ENCODE results near the gene DCDC2B.

DCDC2B gene

DNA sequence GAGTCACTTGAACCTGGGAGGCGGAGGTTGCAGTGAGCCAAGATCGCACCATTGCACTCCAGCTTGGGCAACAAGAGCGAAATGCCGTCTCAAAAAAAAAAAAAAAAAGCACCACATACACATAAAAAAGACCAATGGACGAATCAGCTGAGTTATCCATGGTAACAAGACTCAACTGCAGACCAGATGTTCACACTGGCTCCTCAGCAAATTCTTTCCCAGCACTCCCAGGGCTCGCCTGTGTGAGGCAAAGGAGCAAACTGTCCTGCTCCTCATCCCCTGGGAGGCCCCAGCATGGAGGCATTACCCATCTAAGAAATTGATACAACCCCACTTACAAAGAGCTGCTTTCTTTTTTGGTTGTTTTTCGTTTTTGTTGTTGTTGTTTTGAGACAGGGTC lies 10.1 kb downstream of the DCDC2B start:
- TF ChIP-seq, protein P1, sequence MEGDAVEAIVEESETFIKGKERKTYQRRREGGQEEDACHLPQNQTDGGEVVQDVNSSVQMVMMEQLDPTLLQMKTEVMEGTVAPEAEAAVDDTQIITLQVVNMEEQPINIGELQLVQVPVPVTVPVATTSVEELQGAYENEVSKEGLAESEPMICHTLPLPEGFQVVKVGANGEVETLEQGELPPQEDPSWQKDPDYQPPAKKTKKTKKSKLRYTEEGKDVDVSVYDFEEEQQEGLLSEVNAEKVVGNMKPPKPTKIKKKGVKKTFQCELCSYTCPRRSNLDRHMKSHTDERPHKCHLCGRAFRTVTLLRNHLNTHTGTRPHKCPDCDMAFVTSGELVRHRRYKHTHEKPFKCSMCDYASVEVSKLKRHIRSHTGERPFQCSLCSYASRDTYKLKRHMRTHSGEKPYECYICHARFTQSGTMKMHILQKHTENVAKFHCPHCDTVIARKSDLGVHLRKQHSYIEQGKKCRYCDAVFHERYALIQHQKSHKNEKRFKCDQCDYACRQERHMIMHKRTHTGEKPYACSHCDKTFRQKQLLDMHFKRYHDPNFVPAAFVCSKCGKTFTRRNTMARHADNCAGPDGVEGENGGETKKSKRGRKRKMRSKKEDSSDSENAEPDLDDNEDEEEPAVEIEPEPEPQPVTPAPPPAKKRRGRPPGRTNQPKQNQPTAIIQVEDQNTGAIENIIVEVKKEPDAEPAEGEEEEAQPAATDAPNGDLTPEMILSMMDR (IDR thresholded peaks at IDR 0.05; ENCODE audit: low read depth, low read length) = no peak
- no peaks in the 10 kb centered on the region for H3K4me1 ChIP-seq
- no peak for DNase-seq
- no peak overlapping the region for H3K4me3 ChIP-seq (ENCODE audit: low read depth, low read length)
- H3K36me3 ChIP-seq = peaks cover under 1% of the 10 kb centered on the region; the same call in 1 of the 2 replicates
- H3K27me3 ChIP-seq = no peaks in the 10 kb centered on the region
- H3K9me3 ChIP-seq = no peaks in the 10 kb centered on the region

DNA sequence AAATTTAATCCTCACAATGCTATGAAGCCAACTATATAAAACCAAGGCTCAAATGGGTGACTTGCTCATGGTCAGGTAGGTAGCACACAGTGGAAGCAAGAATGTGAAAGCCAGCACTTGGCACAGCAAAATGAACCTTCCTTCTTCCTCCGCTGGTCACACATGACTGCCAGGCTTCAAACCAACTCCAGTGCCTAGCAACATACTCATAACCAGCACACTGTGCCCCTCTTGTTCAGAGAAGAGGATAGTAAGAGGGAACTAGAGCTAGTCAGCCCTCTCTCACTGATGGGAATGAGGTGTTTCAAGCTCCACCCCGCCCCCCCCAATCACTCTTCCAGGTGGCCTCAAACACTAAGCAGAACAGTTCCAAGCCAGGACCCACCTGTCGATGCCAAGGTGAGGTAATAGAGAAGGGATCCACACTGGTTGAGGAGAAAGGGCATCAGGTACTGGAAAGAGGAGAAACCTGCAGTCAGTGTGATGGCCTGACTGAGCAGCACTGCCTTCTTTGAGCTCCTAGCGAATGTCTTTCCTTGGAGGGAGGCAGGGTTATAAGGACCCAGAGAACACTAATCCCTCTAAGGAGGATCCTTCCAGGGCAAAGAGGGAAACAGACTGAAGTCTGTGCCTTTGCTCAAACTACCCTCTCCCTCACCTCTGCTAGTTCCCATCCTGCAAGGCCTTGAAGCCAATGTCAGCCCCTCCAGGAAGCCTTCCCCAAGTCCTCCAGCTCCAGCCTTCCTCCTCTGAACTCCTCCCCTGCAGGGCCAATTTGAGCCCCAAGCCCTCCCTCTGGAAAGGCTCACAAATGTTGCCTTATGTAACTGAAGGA lies 12.1 kb downstream of the DCDC2B start:
- TF ChIP-seq, protein P1 (IDR thresholded peaks at IDR 0.05; ENCODE audit: low read depth, low read length) = no peak
- H3K9me3 ChIP-seq = no peaks in the 10 kb centered on the region
- no peaks in the 10 kb centered on the region for H3K27me3 ChIP-seq
- DNase-seq = no peak
- peak overlapping the region; percentile 88 for H3K4me3 ChIP-seq (ENCODE audit: low read depth, low read length)
- peaks cover 10% of the 10 kb centered on the region for H3K36me3 ChIP-seq
- H3K4me1 ChIP-seq = no peaks in the 10 kb centered on the region

DNA sequence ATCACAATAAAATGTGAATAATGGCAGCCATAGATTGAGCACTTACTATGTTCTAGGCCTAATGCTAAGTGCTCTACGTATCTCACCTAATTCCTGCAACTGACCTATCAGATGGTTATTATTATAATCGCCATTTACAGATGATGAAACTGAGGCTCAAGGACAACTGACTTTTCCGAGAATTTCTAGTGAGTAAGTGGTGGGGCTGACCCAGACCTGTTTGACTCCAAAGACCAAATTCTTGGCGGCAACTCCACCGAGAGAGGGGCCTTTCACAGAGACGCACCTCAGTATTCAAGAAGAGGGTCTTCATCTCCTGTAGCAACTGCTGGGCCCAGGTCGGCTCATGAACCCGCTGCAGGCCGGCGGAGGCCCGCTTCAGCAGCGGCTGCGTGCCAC lies 12.7 kb downstream of the DCDC2B start:
- H3K4me3 ChIP-seq (ENCODE audit: low read depth, low read length) = peak overlapping the region; percentile 88
- TF ChIP-seq, protein P1 (IDR thresholded peaks at IDR 0.05; ENCODE audit: low read depth, low read length) = no peak

GRCh38 chr1:32221980-32222755 lies 13.3 kb downstream of the DCDC2B start, which contains the start of the genes EIF3I and TMEM234:
Gene EIF3I (plus strand): TSS chr1:32222407. CDS start chr1:32222442, 35 bp downstream.
Gene TMEM234 (minus strand): TSS chr1:32222353. CDS start chr1:32222322, 31 bp downstream.
- H3K27me3 ChIP-seq = no peaks in the 10 kb centered on the region
- H3K36me3 ChIP-seq = peaks cover 10% of the 10 kb centered on the region
- H3K4me1 ChIP-seq = no peaks in the 10 kb centered on the region
- DNase-seq = peak; percentile 84
- H3K9me3 ChIP-seq = no peaks in the 10 kb centered on the region
- peak within 1 kb of the TSS; percentile 88 for H3K4me3 ChIP-seq (ENCODE audit: low read depth, low read length)
- TF ChIP-seq, protein P1 (IDR thresholded peaks at IDR 0.05; ENCODE audit: low read depth, low read length) = no peak

More for the DNA sequence above, 12.7 kb downstream of the DCDC2B start:
- Histone ChIP-seq H3K36me3 (peaks cover 10% of the 10 kb centered on the region), H3K27me3 (no peaks in the 10 kb centered on the region), H3K4me1 (no peaks in the 10 kb centered on the region), H3K9me3 (no peaks in the 10 kb centered on the region)
- no peak for DNase-seq

- Histone ChIP-seq H3K4me3 (ENCODE audit: low read depth, low read length) (no peak overlapping the region), H3K9me3 (no peaks in the 10 kb centered on the region), H3K4me1 (no peaks in the 10 kb centered on the region), H3K36me3 (peaks cover 10% of the 10 kb centered on the region), H3K27me3 (no peaks in the 10 kb centered on the region)
- no peak for DNase-seq
- TF ChIP-seq, protein P1 (IDR thresholded peaks at IDR 0.05; ENCODE audit: low read depth, low read length) = no peak
Measured at GRCh38 chr1:32223683-32224082, 14.8 kb downstream of the DCDC2B start.

Data from BE2C (cell line).